ENCODE data around the gene C3orf18.

GRCh38 chr3:50611464-50612233, 44.1 kb upstream of the C3orf18 start, which contains the start of gene CISH:
- TF ChIP-seq POLR2A (IDR thresholded peaks at IDR 0.05; ENCODE audit: low read depth, low read length) (no peak), POLR2AphosphoS5 (IDR thresholded peaks at IDR 0.05; ENCODE audit: low read depth, low read length) (no peak), PAX5 (IDR thresholded peaks at IDR 0.05; ENCODE audit: insufficient read depth, low read length, severe bottlenecking) (no peak), POU2F2 (IDR thresholded peaks at IDR 0.05; ENCODE audit: low read depth, low read length) (no peak), TAF1 (IDR thresholded peaks at IDR 0.05; ENCODE audit: low read depth, low read length) (0 out of 2 replicates have a peak, but pooled peaks have one; percentile 42)

Data from GM12891 (cell line).